ENCODE data around the gene C16orf78.

C16orf78 gene

GRCh38 chr16:49335828-49336227 is 37.8 kb upstream of the C16orf78 start:
- TF ChIP-seq CTCF (IDR thresholded peaks at IDR 0.05; ENCODE audit: insufficient read depth, missing control alignments): no peak
- FAIRE-seq (no peak), DNase-seq (ENCODE audit: insufficient read length, low spot score) (no peak)

- FAIRE-seq (no peak), DNase-seq (ENCODE audit: insufficient read length, low spot score) (no peak)
- no peak for TF ChIP-seq CTCF (IDR thresholded peaks at IDR 0.05; ENCODE audit: insufficient read depth, missing control alignments)
Observed at GRCh38 chr16:49336581-49336980, 37.0 kb upstream of the C16orf78 start.

GRCh38 chr16:49337814-49338350 is 35.7 kb upstream of the C16orf78 start:
- FAIRE-seq: no peak
- no peak for DNase-seq (ENCODE audit: insufficient read length, low spot score)
- peak; percentile 17 for TF ChIP-seq CTCF (IDR thresholded peaks at IDR 0.05; ENCODE audit: insufficient read depth, missing control alignments)

- no peak for TF ChIP-seq CTCF (IDR thresholded peaks at IDR 0.05; ENCODE audit: insufficient read depth, missing control alignments)
- FAIRE-seq (no peak), DNase-seq (ENCODE audit: insufficient read length, low spot score) (no peak)
Observed at GRCh38 chr16:49338611-49339265, 34.9 kb upstream of the C16orf78 start.

- DNase-seq (ENCODE audit: insufficient read length, low spot score): no peak
- TF ChIP-seq CTCF (IDR thresholded peaks at IDR 0.05; ENCODE audit: insufficient read depth, missing control alignments): no peak
- no peak for FAIRE-seq
Observed at GRCh38 chr16:49340466-49340865, 33.1 kb upstream of the C16orf78 start.

GRCh38 chr16:49341706-49342105 is 31.9 kb upstream of the C16orf78 start:
- FAIRE-seq: no peak
- DNase-seq (ENCODE audit: insufficient read length, low spot score): no peak
- TF ChIP-seq CTCF (IDR thresholded peaks at IDR 0.05; ENCODE audit: insufficient read depth, missing control alignments): no peak
